HG02970 (cell line): Measurements from ENCODE around the gene GGT7.
A peak's percentile ranks its signal among the peaks of the same experiment; 100 is the strongest.
"Not testable (repeated sequence)": the region's sequence is repeated elsewhere in the genome, so short reads cannot be mapped to it uniquely, and the experiment has no call there.

ENCODE experiments used
- ATAC-seq: cut with Tn5 transposase; IDR thresholded peaks from one replicate; pipeline ENCODE4 v1.9.1; 2021; ENCODE audit warnings: mild to moderate bottlenecking, moderate library complexity, moderate number of reproducible peaks; ENCODE audit not compliant: unreplicated experiment, low FRiP score

Gene GGT7

DNA sequence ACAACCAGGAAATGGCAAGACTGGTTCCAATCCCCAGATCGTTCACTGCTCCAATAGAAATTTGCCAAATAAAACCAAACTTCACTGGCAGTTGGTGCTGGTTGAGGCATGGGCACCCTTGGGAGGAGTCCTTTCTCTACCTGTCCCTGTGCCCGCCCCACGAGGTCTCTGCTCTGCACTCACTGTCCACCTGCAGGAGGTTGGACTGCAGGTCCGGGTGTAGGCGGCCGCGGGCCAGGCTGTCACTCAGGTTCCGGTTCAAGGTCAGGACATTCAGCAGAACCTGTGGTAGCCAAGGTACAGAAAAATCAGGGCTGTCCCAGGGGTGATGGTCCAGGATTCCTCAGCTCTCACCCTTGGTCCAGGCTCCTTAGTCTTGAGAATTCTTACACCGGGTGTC, 22.9 kb downstream of the GGT7 start:
- no peak for ATAC-seq

DNA sequence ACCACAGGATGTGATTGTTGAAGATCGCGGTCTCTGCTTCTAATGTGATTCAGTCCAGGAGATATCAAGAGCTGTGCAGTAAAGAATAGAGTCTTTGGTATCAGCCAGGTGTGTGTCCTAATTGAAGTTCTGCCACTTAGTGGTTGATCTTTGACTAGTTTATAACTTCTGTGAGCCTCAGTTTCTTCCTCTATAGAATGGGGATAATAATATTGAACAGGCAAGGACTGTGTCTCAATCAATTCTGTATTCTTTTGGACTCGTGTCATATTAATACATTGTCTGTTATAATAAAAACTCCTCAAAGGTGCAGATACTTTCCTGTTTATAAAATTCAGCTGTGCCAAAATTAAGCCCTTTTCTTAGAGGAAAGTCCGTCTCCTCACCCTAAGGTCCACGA, 24.1 kb downstream of the GGT7 start:
- no peak for ATAC-seq

DNA sequence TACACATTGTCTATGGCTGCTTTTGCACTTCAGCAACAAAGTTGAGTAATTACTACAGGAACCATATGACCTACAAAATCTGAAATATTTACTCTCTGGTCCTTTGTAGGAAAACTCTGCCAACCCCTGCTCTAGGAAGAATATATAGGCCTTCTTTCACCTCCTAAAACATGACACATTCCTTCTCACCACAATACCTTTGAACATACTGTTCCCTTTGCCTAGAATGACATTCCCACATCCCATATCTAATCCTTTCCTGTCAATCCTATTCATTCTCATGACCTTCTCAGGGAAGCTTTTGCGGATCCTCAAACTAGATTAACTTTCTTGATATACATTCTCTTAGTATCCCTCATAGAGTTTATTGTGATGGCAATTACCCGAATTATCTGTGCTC, 29.2 kb downstream of the GGT7 start:
- ATAC-seq: no peak

DNA sequence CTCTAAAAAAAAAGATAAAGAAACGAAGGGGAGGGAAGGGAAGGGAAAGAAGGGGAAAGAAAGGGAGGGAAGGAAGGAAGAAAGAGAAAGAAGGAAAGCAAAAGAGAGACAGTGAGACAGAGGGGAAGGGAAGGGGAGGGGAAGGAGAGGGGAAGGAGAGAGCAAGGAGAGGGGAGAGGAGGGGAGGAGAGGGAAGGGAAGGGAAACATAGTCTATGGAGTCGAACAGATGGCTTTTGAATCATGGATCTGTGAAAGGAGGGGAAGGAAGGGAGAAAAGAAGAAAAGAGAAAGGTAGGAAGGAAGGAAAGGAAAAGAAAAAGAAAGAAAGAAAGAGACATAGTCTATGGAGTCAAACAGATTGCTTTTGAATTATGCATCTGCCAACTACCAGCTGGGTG, 30.5 kb downstream of the GGT7 start:
- ATAC-seq: no peak

DNA sequence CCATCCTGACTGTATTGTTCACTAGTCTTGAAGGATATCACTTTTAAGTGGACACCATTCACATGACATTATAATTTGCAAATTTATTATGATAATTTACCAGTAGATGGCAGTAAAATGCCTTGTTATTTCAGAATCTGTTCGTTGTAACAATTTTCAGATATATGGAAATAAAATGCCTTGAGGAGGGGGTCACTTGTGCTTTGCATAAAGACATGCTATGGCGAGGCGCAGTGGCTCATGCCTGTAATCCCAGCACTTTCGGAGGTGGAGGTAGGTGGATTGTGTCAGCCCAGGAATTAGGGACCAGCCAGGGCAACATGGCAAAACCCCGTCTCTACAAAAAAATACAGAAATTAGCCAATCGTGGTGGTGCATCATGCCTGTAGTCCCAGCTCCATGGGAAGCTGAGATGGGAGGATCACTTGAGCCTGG, 38.2 kb downstream of the GGT7 start:
- no peak for ATAC-seq

DNA sequence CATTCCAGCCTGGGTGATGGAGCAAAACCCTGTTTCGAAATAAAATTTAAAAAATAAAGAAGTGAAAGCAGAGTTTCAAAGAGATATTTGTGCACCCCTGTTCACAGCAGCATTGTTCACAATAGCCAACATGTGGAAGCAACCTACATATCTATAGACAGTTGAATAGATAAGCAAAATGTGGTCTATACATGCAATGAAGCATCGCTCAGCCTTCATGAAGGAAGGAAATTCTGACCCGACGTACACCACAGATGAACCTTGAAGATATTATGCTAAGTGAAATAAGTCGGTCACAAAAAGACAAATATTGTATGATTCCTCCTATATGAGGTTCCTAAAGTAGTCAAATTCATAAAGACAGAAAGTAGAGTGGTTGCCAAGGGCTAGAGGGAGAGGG, 40.7 kb downstream of the GGT7 start:
- no peak for ATAC-seq

DNA sequence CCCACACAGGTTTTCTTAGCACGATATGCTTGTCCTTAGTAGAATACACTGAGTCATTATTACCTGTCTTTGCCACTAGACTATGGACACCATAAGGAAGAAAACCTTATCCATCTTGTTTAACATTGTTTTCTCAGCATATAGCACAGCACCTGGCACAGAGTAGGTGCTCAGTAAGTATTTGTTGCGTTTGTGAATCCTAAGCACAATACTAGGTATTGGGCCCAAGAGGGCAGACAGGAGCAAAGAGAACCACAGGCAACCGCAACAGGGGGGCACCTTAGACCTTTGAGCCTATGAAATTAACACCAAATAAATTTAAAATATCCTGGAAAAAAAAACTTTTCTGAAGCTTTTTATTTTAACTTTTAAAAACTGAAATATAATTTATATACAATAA, 43.5 kb downstream of the GGT7 start:
- no peak for ATAC-seq

DNA sequence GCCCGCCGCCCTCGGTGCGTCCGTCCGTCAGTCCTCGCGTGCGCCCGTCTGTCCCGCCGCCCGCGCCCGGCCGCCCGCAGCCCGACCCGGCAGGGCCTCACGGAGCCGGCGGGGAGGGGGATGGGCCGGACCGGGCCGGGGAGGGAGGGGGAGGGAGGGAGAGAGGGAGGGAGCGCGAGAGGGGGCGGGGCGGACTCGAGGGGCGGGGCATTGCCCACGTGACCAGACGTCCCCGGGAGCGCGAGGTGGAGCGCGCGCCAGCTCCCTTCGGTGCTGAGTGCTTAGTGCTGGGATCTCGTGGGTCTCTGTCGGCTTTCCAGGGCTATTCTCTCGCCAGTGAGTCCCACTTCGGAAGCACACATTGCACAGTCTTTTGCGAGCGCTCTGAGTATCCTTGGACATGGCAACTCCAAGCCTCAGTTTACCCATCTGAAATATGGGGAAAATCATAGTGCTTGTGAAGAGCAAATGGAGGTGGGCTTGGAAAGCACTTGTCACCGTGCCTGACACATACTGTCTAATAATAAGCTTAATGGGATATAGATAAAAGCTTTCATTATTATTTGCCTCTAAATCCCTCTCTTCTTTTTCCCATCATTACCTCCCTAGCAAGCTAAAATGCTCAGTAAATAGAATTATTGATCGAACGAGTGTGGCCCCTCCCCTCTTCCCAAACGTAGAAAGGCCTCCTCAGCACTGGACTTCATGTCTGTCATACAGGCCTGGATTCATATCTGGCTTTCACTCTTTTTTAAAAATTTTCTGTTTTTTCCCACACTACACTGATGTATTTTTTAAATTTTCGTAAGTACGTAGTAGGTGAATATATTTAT, 46.9 kb downstream of the GGT7 start, which contains the start of gene NCOA6:
TSS of gene NCOA6 (minus strand) at position 122 of the 833 bp plus-strand sequence. CDS start 43,296 bp downstream, outside the sequence.
- peak; percentile 48 for ATAC-seq

DNA sequence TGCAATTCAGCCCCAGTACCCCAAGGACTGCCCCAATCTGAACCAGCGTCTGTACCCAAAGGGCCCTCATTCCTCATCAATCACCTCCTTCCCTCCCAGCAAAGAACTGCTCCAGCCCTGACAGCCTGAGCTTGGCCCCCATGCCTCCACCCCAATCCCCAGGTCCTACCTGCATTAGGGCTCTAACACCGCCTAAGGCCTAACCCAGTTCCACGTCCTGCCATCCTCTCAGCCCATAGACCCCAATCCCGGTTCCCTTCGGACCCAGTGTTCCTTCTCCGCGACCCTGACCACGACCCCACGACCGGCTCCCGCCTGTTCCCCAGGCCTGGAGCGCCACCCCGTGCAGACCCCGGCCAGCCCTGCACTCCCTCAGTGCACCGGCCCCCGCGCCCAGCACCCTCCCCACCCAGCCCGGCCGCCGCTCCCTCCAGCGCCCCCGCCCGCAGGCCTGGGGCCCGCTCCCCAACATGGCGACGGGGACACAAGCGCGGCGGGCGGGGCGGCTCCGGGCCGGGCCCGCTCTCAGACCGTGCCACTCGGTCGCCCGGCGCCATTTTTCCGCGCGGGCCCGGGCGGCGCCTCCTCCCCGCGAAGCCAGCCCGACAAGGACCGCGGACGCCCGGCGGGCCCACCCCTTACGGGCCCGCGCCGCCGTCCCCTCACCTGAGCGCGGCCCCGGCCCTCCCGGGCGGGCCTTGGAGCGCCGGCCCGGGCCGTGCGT, 47.7 kb downstream of the GGT7 start:
- peak; percentile 70 for ATAC-seq

DNA sequence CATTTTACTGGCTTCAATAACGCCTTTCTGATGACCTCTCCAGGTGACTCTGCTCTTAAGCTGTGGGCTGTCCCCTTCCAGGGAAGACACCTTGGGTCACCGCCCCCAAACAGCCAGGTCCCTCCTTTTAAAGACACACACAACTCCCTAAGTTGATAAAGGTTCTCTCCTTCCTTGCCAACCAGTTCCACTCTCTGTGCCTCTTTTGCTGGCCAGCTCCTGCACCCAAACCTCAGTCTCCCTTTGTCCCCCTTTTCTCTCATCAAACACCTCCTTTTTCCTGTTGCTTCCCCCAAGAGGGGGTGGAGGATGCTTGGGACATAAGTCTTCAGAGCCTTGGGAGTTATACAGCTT, 48.2 kb downstream of the GGT7 start:
- peak; percentile 30 for ATAC-seq

DNA sequence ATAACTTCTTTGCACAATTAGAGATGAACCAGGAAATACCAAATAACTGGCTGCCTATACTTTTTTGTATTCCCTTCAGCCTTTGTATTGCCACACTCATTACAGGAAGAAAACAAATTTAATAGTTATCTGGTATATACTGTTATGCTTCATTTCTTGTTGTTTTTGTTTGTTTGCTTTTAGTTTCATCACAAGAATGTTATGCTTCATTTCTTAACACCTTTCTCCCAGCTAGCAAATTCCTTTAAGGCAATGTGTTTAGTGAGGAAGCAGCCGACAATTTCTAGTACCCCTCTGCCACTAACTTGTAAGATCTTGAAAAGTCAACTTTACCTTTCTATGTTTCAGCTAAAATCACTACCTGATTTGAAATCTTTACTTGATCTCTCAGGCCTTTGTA, 48.6 kb downstream of the GGT7 start:
- ATAC-seq: no peak

DNA sequence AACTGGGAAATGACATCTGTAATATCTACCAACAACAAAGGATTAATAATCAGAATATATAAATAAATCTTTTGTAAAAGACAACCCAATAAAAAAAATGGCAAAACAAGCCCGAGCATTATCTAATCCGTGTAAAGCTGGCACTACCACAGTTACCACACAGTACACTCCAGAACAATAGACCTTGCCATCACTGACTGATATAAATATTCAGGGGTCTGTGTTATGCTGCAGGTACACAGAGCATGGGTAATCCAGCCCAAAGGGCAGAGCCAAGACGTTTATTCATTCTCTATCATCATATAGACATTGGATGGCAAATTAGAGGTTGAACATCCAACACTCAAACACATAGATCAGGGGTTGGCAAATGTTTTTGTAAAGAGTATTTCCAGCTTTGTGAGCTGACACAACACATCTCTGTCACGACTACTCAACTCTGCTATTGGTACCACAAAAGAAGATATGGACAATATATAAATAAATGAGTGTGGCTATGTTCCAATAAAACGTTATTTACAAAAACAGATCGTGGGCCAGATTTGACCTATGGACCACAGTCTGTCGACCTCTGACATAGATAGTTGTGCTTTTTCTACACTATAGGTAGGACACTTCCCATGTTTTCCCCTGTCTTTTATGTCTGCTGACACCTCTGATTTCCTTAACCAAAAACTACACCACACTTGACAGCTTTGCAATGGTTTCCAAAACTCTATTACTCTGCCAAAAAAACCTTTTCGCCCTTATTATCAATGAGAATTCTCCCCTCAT, 51.7 kb downstream of the GGT7 start:
- no peak for ATAC-seq

DNA sequence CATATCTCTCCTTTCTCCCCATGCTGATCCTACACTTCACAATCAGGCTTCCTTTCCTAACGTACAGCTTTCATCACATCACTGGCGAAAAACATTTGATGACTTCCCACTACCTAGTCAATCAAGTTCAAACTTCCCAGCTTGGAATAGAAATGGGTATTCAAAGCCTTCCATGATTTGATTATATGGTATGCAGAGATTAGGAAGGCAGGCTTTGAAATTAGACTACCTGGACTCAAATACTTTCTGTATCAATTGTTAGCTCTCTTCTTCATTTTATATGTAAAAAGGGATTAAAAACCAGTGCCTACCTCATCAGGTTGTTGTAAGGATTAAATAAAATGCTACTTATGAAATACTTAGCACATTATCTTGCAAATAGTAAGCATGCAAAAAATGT, 54.9 kb downstream of the GGT7 start:
- no peak for ATAC-seq

DNA sequence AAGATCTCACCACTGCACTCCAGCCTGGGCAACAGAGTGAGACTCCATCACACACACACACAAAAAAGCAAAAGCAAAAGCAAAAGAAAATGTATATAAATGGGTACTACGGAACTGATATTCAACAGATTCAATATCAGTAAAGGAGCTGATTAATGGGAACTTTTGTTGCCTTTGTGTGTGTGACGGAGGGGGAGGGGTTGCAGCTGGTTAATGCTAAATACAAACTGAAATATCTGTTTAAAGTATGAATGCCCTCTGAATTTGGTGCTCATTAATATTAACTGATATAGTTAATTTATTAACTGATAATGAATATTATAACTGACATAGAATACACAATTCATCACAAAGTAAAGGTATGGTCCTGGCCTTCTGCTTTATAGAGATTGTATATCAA, 55.6 kb downstream of the GGT7 start:
- no peak for ATAC-seq

DNA sequence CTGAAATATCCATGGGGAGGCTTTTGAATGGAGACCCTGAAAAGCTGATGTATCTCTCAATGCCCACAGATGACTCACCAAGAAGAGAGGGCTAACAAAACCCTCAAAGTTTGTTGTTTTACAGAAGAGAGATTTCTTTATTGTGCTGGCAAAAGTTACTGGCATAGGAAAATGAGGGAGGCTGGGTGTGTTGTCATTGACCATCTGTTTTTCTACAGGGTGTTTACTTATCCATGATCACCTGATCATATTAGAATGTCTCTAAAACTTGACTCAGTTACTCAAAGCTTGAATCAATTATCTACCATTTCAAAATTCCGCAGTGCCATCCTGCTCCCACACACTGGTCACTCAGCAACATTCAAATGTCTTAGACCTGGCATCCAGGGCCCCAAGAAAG, 57.0 kb downstream of the GGT7 start:
- no peak for ATAC-seq

DNA sequence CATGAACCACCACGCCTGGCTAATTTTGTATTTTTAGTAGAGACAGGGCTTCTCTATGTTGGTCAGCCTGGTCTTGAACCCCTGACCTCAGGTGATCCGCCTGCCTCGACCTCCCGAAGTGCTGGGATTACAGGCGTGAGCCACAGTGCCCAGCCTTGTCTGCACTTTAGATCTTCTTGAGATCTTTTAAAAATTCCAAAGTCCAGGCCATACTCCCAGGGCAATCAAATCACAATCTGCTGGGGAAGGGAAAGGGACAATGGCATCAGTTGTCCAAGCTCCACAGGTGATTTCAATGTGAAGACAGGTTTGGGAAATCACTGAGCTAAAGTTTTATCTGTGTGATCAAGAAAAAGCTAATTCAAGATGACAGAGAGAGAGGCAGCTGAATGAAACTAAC, 64.1 kb downstream of the GGT7 start:
- ATAC-seq: no peak

DNA sequence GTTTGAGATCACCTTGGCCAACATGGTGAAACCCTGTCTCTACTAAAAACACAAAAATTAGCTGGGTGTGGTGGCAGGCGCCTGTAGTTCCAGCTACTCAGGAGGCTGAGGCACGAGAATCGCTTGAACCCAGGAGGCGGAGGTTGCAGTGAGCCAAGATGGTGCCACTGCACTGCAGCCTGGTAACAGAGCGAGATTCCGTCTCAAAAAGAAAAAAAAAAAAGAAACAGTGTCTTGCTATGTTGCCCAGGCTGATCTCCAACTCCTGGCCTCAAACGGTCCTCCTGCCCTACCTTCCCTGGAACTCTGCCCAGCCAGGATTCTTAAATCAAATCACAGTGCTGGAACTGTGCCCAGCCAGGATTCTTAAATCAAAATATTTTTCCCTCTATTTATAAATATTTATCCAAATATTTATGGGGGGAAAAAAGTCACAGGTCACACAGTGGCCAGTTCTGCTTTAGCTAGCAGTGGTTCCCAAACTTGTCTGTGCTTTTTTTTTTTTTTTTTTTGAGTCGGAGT, 64.7 kb downstream of the GGT7 start:
- ATAC-seq: not testable (repeated sequence)

DNA sequence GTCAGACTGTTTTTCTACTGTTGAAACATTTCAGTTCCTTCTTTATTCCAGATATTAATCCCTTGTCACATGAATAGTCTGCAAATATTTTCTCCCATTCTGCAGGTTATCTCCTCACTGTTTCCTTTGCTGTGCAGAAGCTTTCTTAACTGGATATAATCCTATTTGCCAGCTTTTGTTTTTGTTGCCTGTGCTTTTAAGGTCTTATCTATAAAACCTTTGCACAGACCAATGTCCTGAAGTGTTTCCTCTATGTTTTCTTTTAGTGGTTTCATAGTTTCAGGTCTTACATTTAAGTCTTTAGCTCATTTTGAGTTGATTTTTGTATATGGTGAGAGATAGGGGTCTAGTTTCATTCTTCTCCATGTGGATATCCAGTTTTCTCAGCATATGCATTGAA, 66.4 kb downstream of the GGT7 start:
- no peak for ATAC-seq

DNA sequence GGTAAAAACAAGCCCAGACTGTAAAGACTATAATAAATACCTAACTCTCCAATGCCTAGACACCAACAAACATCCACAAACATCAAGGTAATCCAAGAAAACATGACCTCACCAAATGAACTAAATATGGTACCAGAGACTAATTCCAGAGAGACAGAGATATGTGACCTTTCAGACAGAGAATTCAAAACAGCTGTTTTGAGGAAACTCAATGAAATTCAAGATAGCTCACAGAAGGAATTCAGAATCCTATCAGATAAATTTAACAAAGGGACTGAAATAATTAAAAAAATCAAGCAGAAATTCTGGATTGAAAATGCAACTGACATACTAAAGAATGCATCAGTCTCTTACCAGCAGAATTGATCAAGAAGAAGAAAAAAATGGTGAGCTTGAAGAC, 73.8 kb downstream of the GGT7 start:
- no peak for ATAC-seq

DNA sequence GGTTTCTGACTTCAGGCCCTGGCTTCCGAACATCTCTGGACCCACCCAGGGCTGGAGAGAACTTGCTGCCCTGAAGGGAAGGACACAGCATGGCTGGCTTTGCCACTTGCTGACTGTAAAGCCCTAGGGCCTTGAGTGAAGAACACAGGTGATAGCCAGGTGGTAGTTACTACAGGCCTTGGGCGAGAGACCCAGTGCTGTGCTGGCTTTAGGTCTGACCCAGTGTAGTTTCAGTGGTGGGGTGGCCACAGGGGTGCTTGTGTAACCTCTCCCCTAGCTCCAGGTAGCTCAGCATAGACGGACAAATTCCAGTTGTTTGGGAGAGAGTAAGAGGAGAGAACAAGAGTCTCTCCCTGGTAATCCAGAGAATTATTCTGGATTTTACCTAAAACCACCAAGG, 74.3 kb downstream of the GGT7 start:
- ATAC-seq: no peak
